Measurements from ENCODE around the gene SLC27A4. TPM values are rescaled to one million over a fixed set of nuclear protein-coding genes. Genes with fewer than 3 reads are reported as not detected.

SLC27A4 gene
- total RNA-seq, 1 experiment from 2014 or later, result 17.0 TPM

DNA sequence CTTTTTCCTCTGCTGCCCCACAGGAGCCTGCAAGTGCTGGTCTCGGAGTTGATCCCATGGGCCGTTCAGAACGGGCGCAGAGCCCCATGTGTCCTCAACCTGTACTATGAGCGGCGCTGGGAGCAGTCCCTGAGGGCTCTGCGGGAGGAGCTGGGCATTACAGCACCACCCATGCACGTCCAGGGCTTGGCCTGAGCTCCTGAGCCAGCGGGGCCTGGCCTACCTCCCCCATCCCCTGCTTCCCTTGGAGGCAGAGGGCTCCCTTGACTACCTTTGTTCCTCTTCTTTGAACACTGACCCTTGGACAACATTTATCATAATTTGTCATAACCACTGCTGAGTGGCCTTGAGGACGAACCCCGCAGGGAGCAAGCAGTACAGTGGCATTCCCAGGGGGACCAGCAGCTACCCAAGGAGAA, 6.9 kb upstream of the SLC27A4 start:
- no peak overlapping the region for H2BK15ac ChIP-seq (ENCODE audit: low read depth, low read length)
- H3K23ac ChIP-seq (ENCODE audit: insufficient read length, low read depth, low read length), result no peak overlapping the region
- no peak for DNase-seq
- WGBS (ENCODE audit: extremely low coverage, insufficient read length, low lambda C conversion rate), result no CpG with 5 or more reads among the region's 11 CpGs
- no peak overlapping the region for H3K4me2 ChIP-seq (ENCODE audit: insufficient read depth, insufficient read length, low read length)
- TF ChIP-seq, protein P1, sequence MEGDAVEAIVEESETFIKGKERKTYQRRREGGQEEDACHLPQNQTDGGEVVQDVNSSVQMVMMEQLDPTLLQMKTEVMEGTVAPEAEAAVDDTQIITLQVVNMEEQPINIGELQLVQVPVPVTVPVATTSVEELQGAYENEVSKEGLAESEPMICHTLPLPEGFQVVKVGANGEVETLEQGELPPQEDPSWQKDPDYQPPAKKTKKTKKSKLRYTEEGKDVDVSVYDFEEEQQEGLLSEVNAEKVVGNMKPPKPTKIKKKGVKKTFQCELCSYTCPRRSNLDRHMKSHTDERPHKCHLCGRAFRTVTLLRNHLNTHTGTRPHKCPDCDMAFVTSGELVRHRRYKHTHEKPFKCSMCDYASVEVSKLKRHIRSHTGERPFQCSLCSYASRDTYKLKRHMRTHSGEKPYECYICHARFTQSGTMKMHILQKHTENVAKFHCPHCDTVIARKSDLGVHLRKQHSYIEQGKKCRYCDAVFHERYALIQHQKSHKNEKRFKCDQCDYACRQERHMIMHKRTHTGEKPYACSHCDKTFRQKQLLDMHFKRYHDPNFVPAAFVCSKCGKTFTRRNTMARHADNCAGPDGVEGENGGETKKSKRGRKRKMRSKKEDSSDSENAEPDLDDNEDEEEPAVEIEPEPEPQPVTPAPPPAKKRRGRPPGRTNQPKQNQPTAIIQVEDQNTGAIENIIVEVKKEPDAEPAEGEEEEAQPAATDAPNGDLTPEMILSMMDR (conservative IDR thresholded peaks at IDR 0.05), result no peak
- H2BK20ac ChIP-seq (ENCODE audit: low read depth, low read length, poor library complexity, severe bottlenecking), result no peak overlapping the region
- H2AFZ ChIP-seq (ENCODE audit: low read length), result no peak overlapping the region
- no peak overlapping the region for H4K5ac ChIP-seq (ENCODE audit: insufficient read length, low read depth, low read length)
- H3K4me1 ChIP-seq (ENCODE audit: insufficient read depth, low read length), result no peaks in the 10 kb centered on the region
- Mint-ChIP-seq H3K4me1 (no peaks in the 10 kb centered on the region), H3K4me3 (no peak overlapping the region), H3K9me3 (no peaks in the 10 kb centered on the region), H3K36me3 (ENCODE audit: insufficient read depth in 1 of 3, low read depth in 3 of 3) (peaks cover 0 to 13% (median 4%) of the 10 kb centered on the region in 3 experiments; a peak in 3 of 7 replicates), H3K27ac (no peak overlapping the region; a peak in 1 of 7 replicates), H3K27me3 (ENCODE audit: low read depth) (no peaks in the 10 kb centered on the region)
- no peaks in the 10 kb centered on the region for H4K20me1 ChIP-seq (ENCODE audit: control insufficient read depth, insufficient read depth, insufficient read length)
- H2AK5ac ChIP-seq (ENCODE audit: insufficient read length, low read length), result no peak overlapping the region
- H3K56ac ChIP-seq (ENCODE audit: insufficient read length, low read depth, low read length), result no peak overlapping the region
- no peak overlapping the region for H2BK120ac ChIP-seq (ENCODE audit: low read depth, low read length, poor library complexity, severe bottlenecking)
- H3T11ph ChIP-seq (ENCODE audit: low read length), result no peak overlapping the region
- H4K91ac ChIP-seq (ENCODE audit: insufficient read length, low read depth, low read length), result no peak overlapping the region
- H3K9me3 ChIP-seq (ENCODE audit: control insufficient read depth, low read depth, low read length), result no peaks in the 10 kb centered on the region
- H3K79me1 ChIP-seq (ENCODE audit: insufficient read depth, low read depth, low read length, poor library complexity, severe bottlenecking), result no peaks in the 10 kb centered on the region
- H3K27me3 ChIP-seq (ENCODE audit: insufficient read depth, low read length), result no peaks in the 10 kb centered on the region
- no peak overlapping the region for H2BK5ac ChIP-seq (ENCODE audit: insufficient read length, low read length)
- H2BK12ac ChIP-seq (ENCODE audit: insufficient read length, low read depth, low read length), result no peak overlapping the region
- H3K9ac ChIP-seq (ENCODE audit: extremely low read depth, insufficient read length, low read length), result no peak overlapping the region
- no peak overlapping the region for H3K4ac ChIP-seq (ENCODE audit: low read depth, low read length)
- H3K27ac ChIP-seq (ENCODE audit: insufficient read length, low read depth, low read length), result no peak overlapping the region
- H3K18ac ChIP-seq (ENCODE audit: insufficient read length, low read depth, low read length), result no peak overlapping the region
- H4K8ac ChIP-seq (replicated peaks; ENCODE audit: insufficient read length, low read depth, low read length), result no peak overlapping the region
- H3K14ac ChIP-seq (ENCODE audit: insufficient read depth, low read length), result no peak overlapping the region
- H3K79me2 ChIP-seq (ENCODE audit: insufficient read depth, low read length), result no peaks in the 10 kb centered on the region
- no peaks in the 10 kb centered on the region for H3K23me2 ChIP-seq (ENCODE audit: insufficient read length, low read depth, low read length, poor library complexity, severe bottlenecking)

Measured in H9 (cell line).